WI38 (cell line): ENCODE measurements around the gene STX3.

Source experiments
- H3K4me3 ChIP-seq: 2 replicates; pipeline ENCODE4 v1.5.1; 2011; ENCODE audit warnings: low read depth, mild to moderate bottlenecking, control low read depth, low read length
- TF ChIP-seq, protein P1 (sequence below): IDR thresholded peaks from 2 replicates; pipeline ENCODE4 v1.5.1; 2012; ENCODE audit warnings: low read depth, mild to moderate bottlenecking, control low read depth, low read length

STX3 gene

DNA sequence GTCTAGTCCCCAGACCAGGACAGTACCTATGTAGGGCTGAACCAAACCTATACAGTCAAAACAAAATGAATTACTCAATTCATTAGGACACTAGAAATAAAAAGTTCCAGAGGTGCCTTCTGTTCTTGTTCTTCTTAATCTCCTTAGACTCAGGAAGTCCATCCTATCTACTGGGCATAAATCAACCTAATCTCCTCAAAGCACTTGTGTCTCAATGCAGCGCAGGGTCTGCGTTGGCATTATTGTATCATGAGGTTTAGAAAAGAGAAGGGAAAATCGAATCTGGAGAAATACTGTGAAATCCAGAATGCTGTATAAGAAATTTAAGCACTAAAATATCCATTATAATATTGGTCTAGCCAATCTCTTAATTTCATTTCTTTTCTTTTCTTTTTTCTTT is 39.1 kb upstream of the STX3 start:
- H3K4me3 ChIP-seq: no peak overlapping the region
- TF ChIP-seq, protein P1, sequence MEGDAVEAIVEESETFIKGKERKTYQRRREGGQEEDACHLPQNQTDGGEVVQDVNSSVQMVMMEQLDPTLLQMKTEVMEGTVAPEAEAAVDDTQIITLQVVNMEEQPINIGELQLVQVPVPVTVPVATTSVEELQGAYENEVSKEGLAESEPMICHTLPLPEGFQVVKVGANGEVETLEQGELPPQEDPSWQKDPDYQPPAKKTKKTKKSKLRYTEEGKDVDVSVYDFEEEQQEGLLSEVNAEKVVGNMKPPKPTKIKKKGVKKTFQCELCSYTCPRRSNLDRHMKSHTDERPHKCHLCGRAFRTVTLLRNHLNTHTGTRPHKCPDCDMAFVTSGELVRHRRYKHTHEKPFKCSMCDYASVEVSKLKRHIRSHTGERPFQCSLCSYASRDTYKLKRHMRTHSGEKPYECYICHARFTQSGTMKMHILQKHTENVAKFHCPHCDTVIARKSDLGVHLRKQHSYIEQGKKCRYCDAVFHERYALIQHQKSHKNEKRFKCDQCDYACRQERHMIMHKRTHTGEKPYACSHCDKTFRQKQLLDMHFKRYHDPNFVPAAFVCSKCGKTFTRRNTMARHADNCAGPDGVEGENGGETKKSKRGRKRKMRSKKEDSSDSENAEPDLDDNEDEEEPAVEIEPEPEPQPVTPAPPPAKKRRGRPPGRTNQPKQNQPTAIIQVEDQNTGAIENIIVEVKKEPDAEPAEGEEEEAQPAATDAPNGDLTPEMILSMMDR: no peak

DNA sequence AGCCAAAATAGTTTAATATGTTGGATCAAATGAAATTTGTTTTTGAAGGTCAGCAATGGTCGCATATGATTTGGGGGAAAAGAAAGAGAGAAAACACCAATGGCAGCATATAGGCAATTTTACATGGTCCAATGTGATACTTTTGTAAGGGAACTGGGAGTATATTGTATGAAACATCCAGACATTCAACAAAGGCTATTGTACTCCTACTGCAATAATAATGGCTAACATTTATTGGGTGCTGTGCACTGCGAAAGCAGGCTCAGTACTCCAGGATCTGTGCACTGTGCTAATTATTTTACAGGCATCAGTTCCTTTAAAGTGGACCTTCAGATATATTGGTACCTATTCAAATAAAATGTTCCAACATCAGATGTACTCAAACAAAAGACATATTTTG is 35.6 kb upstream of the STX3 start:
- TF ChIP-seq, protein P1: no peak
- no peak overlapping the region for H3K4me3 ChIP-seq

DNA sequence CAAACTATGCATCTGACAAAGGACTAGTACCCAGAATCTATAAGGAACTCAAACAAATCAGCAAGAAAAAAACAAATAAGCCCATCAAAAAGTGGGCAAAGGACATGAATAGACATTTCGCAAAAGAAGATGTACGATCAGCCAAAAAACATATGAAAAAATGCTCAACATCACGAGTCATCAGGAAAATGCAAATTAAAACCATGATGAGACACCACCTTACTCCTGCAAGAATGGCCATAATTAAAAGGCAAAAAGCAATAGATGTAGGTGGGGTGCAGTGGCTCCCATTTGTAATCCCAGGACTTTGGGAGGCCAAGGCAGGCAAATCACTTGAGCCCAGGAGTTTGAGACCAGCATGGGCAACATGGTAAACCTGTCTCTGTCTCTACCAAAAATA is 31.1 kb upstream of the STX3 start:
- no peak overlapping the region for H3K4me3 ChIP-seq
- TF ChIP-seq, protein P1: no peak

DNA sequence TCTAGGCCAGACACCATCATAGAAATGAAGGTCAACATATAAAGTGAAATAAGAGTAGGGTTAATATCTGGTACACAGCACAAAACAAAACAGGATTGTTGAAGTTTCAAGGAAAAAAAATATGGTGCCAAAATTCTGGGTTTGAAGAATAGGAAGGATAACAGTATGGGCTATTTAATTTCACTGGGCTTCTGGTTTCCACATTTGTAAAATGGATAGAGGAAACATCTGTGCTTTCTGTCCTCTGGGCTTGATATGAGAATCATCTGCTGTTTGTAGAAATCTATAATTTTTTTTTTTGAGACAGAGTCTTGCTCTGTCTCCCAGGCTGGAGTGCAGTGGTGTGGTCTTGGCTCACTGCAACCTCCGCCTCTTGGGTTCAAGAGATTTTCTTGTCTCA is 27.8 kb upstream of the STX3 start:
- TF ChIP-seq, protein P1: no peak
- H3K4me3 ChIP-seq: no peak overlapping the region

DNA sequence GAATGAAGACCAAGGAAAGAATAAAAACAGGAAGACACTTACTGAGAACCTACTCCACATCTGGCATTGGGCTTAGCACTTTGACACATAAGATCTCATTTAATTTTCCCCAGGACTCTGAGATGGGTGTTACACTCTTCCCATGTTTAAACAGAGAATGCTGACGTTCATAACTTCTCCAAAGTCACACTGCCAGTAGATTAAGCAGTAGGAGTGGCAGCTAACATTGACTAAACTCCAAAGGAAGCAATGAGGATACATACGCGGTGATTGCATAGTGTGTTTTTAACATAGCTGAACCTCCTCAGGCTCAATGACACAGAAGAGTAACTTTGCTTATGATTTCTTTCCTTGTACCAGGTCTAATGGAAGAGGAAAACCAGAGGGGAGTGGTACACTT is 27.0 kb upstream of the STX3 start:
- H3K4me3 ChIP-seq: no peak overlapping the region
- TF ChIP-seq, protein P1: no peak

DNA sequence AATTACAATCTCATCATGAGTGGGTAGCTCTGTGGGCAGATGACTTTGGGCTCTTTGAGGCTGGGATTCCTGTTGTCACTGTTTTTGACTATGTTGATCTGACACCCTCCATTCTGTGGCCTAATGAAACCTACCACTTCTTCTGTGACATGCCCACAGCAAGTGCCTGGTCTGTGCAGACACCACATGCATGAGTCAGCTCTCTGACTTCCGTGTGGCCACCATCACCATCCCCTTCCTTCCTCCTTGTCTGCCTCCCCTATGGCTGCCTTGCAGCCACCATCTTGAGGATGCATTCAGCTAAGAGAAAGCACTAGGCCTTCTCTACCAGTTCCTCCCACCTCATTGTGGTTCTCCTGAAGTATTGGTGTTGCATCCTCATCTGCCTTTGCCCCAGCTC is 26.3 kb upstream of the STX3 start:
- TF ChIP-seq, protein P1: no peak
- no peak overlapping the region for H3K4me3 ChIP-seq

DNA sequence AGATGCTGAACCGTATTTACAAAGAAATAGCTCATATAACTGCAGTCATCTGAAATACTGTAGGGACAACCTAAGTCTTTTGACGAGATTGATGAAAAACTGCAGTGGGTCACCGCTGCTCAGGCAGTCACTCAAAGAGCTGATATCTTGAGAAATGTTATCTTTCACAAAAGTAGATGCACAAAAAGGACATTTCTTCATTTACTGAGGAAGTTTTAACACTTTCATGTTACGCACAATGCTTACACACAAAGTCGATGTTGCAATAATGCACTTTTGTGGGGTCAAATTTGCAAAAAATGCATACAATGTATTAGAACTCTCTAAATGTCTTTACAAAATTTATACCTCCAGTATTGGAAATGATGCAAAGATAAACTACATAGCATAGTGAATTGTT is 25.3 kb upstream of the STX3 start:
- TF ChIP-seq, protein P1: no peak
- no peak overlapping the region for H3K4me3 ChIP-seq
